Iris pigment epithelial cell (primary cell): ENCODE results near the gene RGS10.
"Not testable (repeated sequence)": the region's sequence is repeated elsewhere in the genome, so short reads cannot be mapped to it uniquely, and the experiment has no call there.

Experiments used
- DNase-seq: peaks from one replicate; pipeline ENCODE4 v3.0.0-alpha.2; 2011; ENCODE audit warnings: low read depth

The RGS10 gene

DNA sequence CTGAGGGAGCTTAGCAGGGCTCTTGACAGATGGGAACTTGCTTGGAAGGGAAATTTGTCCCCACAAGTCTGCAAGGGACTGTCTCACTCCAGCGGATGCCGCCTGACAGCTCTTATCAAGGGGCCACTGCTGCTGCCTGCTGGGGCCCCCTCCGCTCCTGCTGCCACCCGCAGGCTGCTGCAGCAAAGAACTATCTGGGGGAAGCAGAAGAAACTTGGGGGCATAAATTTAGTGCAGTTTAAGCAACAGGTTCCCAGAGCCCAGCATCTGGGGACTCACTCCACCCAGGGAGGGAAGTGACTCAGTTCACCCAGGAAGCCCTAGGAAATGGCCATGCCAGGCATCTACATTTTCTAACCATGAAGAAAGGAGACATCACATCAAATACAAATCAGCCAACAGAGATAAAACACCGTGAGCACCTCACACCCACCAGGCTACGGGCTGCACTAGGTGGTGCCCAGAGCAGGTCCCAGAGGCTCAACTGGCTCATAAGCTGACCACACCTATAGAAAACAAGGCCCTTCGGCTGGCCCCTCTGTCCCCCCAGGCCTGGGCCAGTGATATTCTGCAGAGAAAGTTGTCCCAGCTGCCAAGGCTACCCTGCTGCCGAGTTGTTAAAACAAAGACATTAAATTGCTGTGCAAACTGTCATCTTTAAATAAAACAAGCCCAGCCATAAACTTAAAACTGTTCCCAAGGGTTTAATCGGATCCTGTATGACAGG, 3.7 kb downstream of the RGS10 start:
- no peak for DNase-seq

DNA sequence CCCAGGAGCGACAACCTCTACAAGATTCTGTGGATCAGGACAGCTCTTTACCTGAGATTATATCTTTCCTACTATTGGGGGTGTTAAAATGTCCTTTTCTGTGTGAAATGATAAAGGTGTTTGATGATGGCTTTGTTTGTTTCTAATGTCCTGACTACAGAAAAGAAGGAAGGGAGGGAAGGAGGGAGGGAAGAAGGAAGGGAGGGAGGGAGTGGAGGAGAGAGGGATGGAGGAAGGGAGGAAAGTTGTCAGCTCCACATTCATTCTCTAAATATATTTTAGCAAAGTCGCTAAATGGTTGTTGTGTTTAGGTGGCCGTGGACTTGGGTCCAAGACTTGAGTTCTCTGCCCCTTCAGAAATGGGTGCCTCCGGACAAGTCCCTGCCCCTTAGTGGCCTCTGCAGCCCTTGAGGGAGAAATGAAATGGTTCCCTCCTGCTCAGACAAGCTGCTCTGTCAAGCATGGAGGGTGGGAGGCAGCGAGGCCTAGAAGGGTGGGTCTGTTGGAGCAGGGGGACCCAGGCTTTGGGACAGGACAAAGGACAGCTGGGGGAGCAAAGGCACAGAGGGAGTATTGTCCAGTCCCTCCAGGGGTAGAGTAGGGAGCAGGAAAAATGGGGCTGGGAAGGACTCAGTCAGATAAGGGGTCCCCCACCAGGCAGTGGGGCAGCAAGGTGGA, 4.4 kb downstream of the RGS10 start:
- DNase-seq = no peak

DNA sequence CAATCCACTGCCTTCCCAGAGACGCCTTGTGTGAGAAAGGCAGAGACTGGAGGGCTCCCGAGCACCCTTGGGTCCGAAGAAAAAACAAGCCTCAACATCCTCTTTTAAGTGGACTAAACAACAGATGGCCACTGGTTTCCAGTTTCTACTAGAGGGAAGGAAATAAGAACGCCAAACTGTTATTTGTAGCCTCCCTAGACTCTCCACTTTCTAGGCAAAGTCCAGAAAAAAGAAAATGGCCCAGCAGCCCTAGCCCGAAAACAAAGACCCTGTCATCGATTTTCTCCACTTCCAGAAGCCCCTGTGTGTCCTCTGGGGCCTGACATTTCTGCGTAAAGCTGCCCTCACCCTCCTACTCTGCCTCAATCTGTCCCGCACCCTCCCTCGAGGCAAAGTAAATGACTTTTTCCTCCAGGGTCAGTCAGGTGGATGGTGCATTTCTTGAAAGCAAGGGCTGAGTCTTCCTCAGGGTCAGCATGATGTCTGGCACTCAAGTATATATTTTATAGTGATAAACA, 6.0 kb downstream of the RGS10 start:
- no peak for DNase-seq

DNA sequence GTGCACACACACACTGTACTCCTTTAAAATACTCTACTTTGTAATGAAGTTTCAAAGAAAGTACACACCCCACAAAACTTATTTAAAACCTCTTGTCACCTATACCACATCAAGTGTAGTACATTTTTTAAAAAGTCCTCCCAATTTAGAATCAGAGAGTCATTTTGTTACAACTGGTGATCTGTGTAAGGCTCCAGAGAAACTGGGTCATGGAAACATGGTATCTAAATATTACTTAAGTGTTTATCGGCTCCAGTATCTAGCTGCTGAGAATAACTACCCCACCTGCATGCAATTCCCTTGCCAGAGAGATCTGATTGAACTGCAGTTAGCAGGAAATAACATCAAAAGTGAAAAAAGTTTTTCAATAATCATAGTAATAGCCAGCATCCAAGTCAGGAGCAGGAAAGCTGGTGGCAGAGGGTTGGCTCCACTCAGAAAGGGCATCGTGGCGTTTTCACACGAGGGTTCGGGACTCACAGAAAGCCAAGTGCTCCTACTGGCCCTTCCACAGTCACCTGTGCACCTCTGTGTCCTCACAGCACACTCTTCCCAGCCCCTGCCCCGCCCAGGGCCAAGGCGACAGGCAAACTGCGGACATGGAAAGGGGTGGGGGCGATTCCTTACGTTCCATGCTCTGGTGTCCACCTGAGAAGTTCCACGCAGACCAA, 6.5 kb downstream of the RGS10 start:
- no peak for DNase-seq

DNA sequence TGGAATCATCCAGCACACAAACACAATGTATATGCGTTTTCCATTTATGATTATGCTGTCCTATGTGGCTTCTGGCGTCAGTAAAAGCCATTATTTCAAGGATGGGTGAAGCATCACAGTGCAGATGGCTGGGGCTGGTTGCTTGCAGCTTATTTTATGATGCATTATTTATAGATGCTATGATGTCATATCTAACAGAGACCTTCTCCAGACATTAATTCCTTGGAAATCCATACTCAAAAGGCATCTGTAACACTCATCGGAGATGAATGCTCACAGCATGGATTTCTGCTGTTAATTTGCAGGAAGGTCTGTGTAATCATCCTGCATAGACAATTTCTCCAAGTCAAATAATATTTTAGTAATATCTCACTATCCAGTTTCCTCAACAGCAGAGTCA, 7.2 kb downstream of the RGS10 start:
- DNase-seq = no peak

DNA sequence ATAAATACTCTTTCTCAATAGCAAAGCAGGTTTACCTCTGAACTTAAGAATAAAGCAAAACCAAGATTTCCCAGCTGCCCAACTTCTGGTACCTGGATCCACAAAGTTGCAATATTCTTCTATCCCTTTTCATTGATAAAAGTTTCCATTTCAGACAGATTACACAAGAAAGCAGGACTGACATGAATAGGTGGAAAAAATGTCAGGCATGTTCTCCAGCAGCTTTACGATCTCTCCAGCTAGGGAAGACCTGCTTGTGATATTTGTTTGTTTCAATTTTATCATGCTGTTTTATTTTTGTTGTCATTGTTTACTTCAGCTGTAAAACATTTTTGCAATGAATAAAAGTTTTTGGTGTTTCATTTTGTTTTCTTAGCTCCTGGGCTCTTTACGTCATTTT, 9.0 kb downstream of the RGS10 start:
- no peak for DNase-seq

DNA sequence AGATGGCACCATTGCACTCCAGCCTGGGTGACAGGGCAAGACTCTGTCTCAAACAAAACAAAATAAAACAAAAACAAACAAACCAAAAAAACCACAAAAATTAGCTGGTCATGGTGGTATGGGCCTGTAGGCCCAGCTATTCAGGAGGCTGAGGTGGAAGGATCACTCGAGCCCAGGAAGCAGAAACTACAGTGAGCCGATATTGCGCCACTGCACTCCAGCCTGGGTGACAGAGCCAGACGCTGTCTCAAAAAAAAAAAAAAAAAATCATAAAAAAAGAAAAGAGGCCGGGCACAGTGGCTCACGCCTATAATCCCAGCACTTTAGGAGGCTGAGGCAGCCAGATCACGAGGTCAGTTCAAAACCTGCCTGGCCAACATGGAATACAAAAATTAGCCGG, 9.7 kb downstream of the RGS10 start:
- DNase-seq = not testable (repeated sequence)

DNA sequence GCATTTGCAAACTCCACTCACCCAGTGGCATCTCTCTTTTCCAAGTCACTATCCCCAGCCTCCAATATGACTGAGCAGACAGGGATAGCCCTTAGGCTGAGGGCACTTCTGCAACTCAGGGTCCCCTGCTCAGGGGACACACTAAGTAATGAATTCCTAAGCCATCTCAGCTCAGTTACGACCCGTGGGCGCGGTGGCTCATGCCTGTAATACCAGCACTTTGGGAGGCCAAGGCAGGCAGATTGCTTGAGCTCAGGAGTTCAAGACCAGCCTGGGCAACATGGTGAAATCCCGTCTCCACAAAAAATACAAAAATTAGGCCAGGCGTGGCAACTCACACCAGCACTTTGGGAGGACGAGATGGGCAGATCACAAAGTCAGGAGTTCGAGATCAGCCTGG, 10.3 kb downstream of the RGS10 start:
- DNase-seq = not testable (repeated sequence)

DNA sequence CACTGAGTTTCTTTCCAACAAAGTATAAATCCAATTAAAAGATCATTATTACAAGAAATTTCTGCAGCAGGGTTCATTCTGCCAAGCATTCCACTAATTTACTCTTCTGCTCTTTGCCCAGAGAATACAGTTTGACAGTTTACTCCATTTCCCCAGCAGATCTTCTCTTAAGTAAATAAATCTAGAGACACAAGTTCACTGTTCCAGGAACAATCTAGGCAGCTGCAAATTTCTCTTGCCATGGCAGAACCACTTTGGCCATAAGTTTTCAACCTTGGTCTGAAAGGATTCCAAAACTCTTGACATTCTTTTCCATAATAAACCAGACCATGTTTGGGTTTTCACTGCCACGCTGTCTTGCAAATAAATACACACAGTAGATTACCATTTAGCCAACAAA, 11.5 kb downstream of the RGS10 start:
- DNase-seq = no peak

DNA sequence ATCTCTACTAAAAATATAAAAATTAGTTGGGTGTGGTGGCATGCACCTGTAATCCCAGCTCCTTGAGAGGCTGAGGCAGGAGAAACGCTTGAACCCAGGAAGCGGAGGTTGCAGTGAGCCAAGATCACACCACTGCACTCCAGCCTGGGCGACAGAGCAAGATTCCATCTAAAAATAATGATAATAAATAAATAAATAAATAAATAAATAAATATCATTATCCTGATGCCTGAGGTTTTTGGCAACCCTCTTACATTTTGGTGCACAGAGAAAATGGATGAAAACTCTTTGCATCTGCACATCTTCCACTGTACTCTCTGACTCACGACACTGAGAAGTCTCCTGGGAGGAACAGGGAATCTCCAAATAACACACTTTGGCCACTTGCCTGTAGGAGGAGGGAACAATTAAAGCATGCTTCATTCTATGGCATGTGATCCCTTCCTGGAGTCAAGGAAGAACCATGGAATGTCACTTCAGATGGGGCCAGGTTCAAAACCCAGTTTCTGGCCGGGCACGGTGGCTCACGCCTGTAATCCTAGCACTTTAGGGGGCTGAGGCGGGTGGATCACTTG, 13.8 kb downstream of the RGS10 start:
- DNase-seq = peak; percentile 65

DNA sequence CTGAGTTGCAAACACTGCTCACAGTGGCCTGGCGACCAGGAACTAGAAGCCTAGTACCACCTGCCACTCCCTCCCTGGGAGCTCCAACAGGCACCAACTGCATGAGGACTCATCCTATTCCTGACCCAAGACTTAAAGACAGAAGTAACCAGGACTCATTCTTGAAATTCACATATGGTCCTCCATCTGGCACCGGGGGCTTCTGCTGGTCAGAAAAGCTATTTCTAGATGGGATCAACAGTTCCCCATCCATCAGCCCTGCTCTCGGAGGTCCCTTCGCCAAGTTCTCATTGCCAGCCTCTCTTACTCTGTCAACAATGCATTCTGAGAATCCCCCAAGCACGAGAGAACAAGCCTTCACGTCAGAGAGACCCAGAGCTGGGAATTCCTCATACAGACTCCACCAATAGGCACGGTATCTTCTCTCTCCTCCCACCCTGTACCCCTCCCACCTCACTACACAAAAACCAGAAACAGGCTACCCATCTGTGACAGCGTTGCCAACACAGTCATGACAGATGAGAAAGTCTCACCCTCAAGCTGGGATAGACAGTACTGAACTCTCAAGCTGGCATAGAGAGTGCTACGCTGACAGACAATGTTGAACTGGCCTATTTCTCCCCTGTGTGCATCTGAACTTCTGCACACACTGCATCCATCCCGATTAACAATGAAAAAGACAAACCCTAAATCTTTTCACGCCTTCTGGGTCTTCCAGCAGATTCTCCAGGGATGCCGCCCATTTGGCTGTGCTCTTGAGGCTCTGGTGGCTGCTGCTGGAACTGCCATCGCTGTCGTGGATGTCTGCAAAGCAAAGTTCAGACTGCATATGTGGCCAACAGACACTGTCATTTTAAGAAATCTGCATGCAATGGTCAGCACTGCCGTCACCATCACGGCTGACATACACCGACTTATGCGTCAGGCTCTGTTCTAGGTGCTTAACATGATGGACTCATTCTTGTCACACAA, 15.6 kb downstream of the RGS10 start:
- DNase-seq = no peak

DNA sequence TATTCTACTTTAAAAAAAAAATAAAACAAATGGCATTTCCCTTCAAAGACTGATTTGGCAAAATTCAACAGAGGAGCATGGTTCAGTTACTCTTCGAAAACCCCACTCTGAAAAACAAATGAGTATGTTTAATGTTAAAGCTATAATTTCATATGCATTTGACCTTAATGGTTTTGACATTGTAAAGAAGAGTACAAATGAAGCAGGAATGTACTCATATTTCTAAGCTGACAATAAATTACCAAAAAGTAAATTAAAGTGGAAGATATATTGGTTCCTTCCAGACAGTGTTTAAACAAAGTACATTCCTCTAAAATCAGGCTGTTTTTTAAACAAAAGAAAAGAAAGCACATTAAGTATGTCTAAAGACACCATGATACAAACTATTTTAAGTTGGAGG, 16.4 kb downstream of the RGS10 start:
- no peak for DNase-seq

DNA sequence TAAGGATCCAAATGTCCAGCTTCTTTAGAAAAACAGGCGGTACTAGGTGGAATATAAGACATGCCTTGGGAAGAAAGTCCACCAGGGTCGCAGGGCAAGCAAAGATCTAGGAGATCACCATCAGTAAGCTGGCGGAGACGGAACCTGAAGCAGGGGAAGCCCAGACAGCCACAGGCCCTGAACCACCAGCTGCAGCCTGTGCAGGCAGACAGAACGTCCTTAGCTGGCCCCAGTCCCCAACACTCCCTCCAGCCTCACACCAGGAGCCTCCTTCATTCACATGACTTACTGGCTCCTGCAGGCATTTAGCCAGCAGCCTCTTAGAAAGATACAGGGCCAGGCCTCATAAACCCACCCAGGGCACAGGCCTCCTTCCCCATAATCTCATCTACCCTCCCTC, 17.4 kb downstream of the RGS10 start:
- no peak for DNase-seq

DNA sequence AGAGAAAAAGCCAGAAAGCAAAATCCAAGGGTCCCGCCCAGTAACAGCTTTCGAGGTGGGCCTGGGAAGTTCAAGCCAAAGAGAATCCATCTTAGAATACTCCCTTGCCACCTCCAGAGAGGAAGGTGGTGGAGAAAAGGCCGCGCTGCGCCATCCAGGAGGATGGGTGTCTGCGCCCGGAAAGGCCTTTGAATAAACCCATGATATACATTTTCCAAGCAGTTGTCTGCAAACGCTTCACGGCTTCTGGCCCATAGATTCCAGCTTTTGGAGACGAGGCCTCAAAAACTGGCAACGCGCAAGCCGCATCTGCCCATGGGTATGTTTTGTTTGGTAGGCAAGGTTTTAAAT, 17.8 kb downstream of the RGS10 start:
- no peak for DNase-seq

DNA sequence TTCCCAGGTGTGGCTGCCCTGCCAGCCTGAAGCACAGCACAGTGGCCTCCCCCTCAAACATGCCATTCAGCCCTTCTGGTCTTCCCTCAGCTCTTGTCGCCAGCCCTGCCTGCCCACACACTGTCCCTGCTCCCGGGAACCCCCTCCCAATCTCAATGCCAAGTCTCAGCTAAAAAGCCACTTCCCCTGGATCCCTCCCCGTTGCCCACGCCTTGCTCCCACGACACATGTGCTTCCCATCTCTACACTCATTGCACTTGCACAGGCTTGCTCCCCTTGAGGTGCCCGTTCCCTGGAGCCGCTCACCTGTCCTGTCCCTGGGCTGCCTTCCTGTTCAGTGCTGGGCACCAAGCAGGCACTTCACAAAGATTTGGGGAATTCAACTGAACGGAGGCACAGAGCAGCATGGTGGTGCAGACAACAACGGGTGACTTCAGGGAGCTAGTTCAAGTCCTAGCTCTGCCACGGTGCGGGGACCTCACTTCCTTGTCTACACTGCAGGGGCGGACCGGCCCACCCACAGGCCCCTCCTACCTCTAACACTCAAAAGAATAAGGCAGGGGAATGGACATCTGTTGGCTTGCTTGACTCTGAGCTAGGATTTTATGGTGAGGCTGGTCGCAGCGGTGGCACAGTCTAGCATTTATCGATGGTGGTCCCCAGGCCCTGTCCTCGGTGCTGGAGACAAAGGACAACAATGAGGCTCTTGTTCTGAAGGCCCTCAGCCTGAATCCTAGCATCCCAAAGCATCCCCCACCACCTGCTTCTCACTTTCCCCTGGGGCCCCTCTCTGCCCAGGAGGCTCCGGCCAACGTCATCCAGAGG, 18.4 kb downstream of the RGS10 start:
- no peak for DNase-seq

DNA sequence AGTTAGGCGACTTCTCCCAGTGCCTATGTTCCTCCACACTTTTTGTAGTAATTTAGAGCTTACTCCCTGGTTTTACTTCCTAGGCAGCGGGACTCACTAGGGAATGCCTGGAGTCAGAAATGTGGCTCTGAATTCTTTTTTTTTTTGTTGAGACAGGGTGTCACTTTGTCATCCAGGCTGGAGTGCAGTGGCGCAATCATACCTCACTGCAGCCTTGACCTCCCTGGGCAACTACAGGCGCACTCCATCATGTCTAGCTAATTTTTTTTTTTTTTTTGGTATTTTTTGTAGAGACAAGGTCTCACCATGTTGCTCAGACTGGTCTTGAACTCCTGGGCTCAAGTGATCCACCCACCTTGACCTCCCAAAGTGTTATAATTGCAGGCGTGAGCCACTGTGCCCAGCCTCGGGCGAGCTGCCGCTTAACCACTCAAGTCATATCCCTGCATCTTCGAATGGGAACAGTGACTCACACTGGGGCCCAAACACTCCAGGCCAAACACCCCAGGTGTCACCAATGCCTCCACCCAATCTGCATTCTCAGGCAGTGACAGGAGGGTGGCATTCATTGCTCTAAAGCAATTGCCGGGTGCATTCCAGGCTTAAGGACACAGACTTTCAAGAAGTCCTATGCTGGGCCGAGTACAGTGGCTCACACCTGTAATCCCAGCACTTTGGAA, 19.6 kb downstream of the RGS10 start:
- no peak for DNase-seq

DNA sequence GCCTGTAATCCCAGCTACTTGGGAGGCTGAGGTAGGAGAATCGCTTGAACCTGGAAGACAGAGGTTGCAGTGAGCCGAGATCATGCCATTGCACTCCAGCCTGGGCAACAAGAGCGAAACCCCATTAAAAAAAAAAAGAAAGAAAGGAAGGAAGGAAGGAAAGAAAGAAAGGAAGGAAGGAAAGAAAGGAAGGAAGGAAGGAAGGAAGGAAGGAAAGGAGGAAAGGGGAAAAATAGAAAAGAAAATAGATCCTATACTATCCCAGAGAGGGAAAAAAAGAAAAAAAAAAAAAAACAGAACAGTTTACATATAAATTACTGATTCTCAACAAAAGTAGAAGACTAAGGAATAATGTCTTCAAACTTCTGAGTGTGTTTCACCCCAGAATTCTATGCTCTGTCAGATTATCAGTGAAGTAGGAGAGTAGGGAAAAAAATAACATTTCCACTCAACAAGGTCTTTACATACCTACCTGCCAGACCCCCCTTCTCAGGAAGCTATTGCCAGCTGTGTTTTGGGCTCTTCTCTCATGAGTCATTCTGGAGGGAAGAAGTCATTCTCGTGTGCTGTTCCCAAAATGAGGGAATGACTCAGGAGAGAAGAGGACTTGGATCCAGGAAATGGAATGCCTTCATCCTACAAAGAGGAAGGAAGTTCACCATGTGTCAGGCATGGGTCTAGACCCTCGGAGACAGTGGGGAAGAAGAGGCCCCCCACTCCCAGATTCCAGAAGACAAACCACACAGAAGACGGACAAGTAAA, 20.9 kb downstream of the RGS10 start:
- peak; percentile 65 for DNase-seq

DNA sequence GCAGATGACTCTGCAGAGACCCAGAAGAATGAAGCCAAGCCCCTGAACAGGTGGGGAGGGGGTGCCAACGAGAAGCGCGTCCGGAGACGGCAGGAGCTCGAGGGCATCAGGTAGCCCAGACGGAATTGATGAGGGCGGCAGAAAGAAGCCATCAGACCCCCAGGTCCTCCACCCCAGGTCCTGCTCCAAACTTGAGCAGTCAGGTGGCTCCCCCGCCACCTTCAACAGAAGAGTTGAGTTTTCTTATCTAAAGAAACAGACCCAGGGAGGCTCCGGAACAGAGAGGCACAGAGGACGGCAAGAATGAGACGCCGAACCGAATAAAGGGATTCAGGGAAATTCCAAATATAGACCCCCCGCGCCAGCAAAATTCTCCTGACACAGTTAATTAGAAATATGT, 22.2 kb downstream of the RGS10 start:
- no peak for DNase-seq

DNA sequence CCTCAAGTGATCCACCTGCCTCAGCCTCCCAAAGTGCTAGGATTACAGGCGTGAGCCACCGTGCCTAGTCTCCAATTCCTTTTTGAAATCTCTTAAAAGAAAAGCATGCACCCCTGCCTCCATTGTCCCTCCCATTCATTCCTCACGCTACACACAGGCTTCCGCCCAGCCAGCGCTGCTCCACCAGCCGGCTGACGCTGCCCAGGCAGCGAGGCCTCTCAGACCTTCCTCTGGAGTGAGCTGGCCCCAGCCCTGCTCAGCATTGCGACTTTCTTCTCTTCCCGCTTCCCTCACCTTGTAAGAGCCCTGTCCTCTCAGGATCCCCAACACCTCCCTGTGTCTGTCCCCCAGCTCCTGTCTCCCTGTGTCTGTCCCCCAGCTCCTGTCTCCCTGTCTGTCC, 23.6 kb downstream of the RGS10 start:
- DNase-seq = no peak
